Upper lobe of right lung (tissue), 1 donor: Measurements from ENCODE around the gene GALNT7. TPM values are rescaled to one million over a fixed set of nuclear protein-coding genes. Genes with fewer than 3 reads are reported as not detected.

Source experiments
- ATAC-seq: fragments of 200-7000 bp; cut with Tn5 transposase; one replicate; pipeline ENCODE4 v1.9.1; 2020; ENCODE audit warnings: mild to moderate bottlenecking, moderate library complexity
- DNase-seq: peaks from one replicate; pipeline ENCODE4 v3.0.0-alpha.2; 2020
- H3K27ac ChIP-seq: fragments of 200-600 bp; one replicate; pipeline ENCODE4 v1.8.0; 2022
- H3K27me3 ChIP-seq: fragments of 200-600 bp; one replicate; pipeline ENCODE4 v1.8.0; 2022; ENCODE audit warnings: mild to moderate bottlenecking
- H3K36me3 ChIP-seq: fragments of 200-600 bp; one replicate; pipeline ENCODE4 v1.8.0; 2022
- H3K4me1 ChIP-seq: fragments of 200-600 bp; one replicate; pipeline ENCODE4 v1.8.0; 2022
- H3K4me3 ChIP-seq: fragments of 200-600 bp; one replicate; pipeline ENCODE4 v1.8.0; 2022; ENCODE audit warnings: mild to moderate bottlenecking
- H3K9me3 ChIP-seq: fragments of 200-600 bp; one replicate; pipeline ENCODE4 v1.8.0; 2022
- CTCF ChIP-seq: fragments of 200-600 bp; IDR thresholded peaks from one replicate; pipeline ENCODE4 v1.8.0; 2022; ENCODE audit warnings: antibody characterized with exemption
- intact Hi-C: fragments of 100-400 bp; cut with DNase I; formaldehyde crosslinking; loops from one replicate; pipeline ENCODE4 v1.11.0; 2022
- total RNA-seq: library from RNA; stranded (reverse); fragmentation: NEBNext Ultra II Directional; extraction: Animal tissue kit (Norgen Biotek cat#: 25700); gene quantifications from one replicate; pipeline ENCODE4 v1.2.1, GENCODE V29; 2021
- donor health status: DM: no; HTN: yes; CAD: no; lungs with severe emphysema.

GALNT7 gene
- total RNA-seq, 1 donor from 2014 or later, result 22.3 TPM

GRCh38 chr4:173167758-173168395, 734 bp upstream of the GALNT7 start:
- H3K27me3 ChIP-seq, result no peaks in the 10 kb centered on the region
- ATAC-seq (peak; percentile 35), DNase-seq (peak; percentile 72)
- peak overlapping the region; percentile 90 for H3K27ac ChIP-seq
- peaks cover 21% of the 10 kb centered on the region for H3K4me1 ChIP-seq
- TF ChIP-seq CTCF, result no peak
- peak overlapping the region; percentile 80 for H3K4me3 ChIP-seq
- intact Hi-C loops, result no loop called here
- H3K9me3 ChIP-seq, result no peaks in the 10 kb centered on the region
- H3K36me3 ChIP-seq, result no peaks in the 10 kb centered on the region

GRCh38 chr4:173169178-173169427, 492 bp downstream of the GALNT7 start:
- Histone ChIP-seq H3K4me1 (peaks cover 21% of the 10 kb centered on the region), H3K4me3 (peak overlapping the region; percentile 80), H3K27me3 (no peaks in the 10 kb centered on the region), H3K9me3 (no peaks in the 10 kb centered on the region), H3K27ac (peak overlapping the region; percentile 90), H3K36me3 (no peaks in the 10 kb centered on the region)
- TF ChIP-seq CTCF, result no peak
- ATAC-seq, result no peak
- no peak for DNase-seq
- intact Hi-C loops, result no loop called here

- Histone ChIP-seq H3K27ac (peak overlapping the region; percentile 90), H3K36me3 (no peaks in the 10 kb centered on the region)
- intact Hi-C loops, result no loop called here
Observed at GRCh38 chr4:173169428-173170181, 994 bp downstream of the GALNT7 start.

GRCh38 chr4:173170182-173170778, 1.7 kb downstream of the GALNT7 start:
- TF ChIP-seq CTCF, result no peak
- H3K27me3 ChIP-seq, result no peaks in the 10 kb centered on the region
- H3K36me3 ChIP-seq, result no peaks in the 10 kb centered on the region
- H3K9me3 ChIP-seq, result no peaks in the 10 kb centered on the region
- intact Hi-C loops, result no loop called here
- DNase-seq (no peak), ATAC-seq (no peak)
- peak overlapping the region; percentile 90 for H3K27ac ChIP-seq
- peaks cover 21% of the 10 kb centered on the region for H3K4me1 ChIP-seq
- peak overlapping the region; percentile 80 for H3K4me3 ChIP-seq

More at GRCh38 chr4:173169428-173170181, 994 bp downstream of the GALNT7 start:
- Histone ChIP-seq H3K27me3 (no peaks in the 10 kb centered on the region), H3K4me3 (peak overlapping the region; percentile 80), H3K9me3 (no peaks in the 10 kb centered on the region), H3K4me1 (peaks cover 21% of the 10 kb centered on the region)
- TF ChIP-seq CTCF, result no peak
- ATAC-seq (peak; percentile 79), DNase-seq (peak; percentile 86)

GRCh38 chr4:173171098-173171497, 2.5 kb downstream of the GALNT7 start:
- no peak for DNase-seq
- Histone ChIP-seq H3K27me3 (no peaks in the 10 kb centered on the region), H3K27ac (no peak overlapping the region), H3K9me3 (no peaks in the 10 kb centered on the region), H3K4me3 (no peak overlapping the region), H3K4me1 (peaks cover 21% of the 10 kb centered on the region), H3K36me3 (no peaks in the 10 kb centered on the region)
- no peak for ATAC-seq
- no peak for TF ChIP-seq CTCF
- intact Hi-C loops, result no loop called here
